Chondrocyte (in vitro differentiated cells): ENCODE data around the gene ATP6V1F. TPM values are rescaled to one million over a fixed set of nuclear protein-coding genes. Genes with fewer than 3 reads are reported as not detected.

ENCODE experiments used
- DNase-seq: peaks from one replicate; pipeline ENCODE4 v3.0.0; 2021; ENCODE audit warnings: mixed read lengths, low spot score
- H3K27ac Mint-ChIP-seq: one replicate; pipeline ENCODE4 v1.8.0; 2021; ENCODE audit warnings: mild to moderate bottlenecking, moderate library complexity, mixed read lengths; ENCODE audit not compliant: unreplicated experiment
- H3K27me3 Mint-ChIP-seq: 2 replicates; pipeline ENCODE4 v1.8.0; 2021; ENCODE audit warnings: low read depth, mixed read lengths
- H3K36me3 Mint-ChIP-seq: 2 replicates; pipeline ENCODE4 v1.8.0; 2021; ENCODE audit warnings: low read depth, mixed read lengths
- H3K4me1 Mint-ChIP-seq: 2 replicates; pipeline ENCODE4 v1.8.0; 2021; ENCODE audit warnings: low read depth, mild to moderate bottlenecking, mixed read lengths
- H3K4me3 Mint-ChIP-seq: one replicate; pipeline ENCODE4 v1.8.0; 2021; ENCODE audit warnings: mild to moderate bottlenecking, moderate library complexity, mixed read lengths; ENCODE audit not compliant: unreplicated experiment
- H3K9me3 Mint-ChIP-seq: 2 replicates; pipeline ENCODE4 v1.8.0; 2021; ENCODE audit warnings: low read depth, mixed read lengths
- total RNA-seq: library from RNA; stranded (reverse); gene quantifications from 3 replicates; pipeline ENCODE4 v1.2.1, GENCODE V29; 2021
- TF ChIP-seq, protein P1 (sequence below): fragments of 200-600 bp; sonication (generic); IDR thresholded peaks from 2 replicates; pipeline ENCODE4 v1.5.0; 2021; ENCODE audit warnings: antibody characterized with exemption, mild to moderate bottlenecking, moderate library complexity

ATP6V1F gene
- total RNA-seq, 1 donor from 2014 or later, result 154 TPM

DNA sequence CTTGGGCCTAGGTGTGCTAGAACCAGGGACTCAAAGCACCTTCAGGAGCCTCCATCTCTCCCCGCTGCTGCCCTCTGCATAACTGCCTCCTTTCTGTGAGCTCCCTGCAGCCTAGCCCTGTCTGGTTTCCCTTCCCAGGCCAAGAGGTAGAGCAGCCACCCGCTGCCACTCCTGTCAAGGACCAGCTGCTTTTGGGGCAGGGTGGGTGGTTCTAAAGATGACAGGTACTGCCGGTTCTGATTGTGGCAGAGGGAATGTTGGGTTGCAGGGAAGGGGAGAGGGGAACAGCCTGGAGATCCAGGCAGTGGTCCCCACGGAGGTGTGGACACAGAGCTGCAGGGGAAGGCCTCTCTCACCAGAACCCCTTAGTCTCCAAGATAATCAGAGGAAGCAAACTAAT, 36.1 kb upstream of the ATP6V1F start:
- no peaks in the 10 kb centered on the region for H3K9me3 Mint-ChIP-seq
- H3K4me3 Mint-ChIP-seq, result no peak overlapping the region
- peaks cover 38% of the 10 kb centered on the region for H3K4me1 Mint-ChIP-seq
- TF ChIP-seq, protein P1, sequence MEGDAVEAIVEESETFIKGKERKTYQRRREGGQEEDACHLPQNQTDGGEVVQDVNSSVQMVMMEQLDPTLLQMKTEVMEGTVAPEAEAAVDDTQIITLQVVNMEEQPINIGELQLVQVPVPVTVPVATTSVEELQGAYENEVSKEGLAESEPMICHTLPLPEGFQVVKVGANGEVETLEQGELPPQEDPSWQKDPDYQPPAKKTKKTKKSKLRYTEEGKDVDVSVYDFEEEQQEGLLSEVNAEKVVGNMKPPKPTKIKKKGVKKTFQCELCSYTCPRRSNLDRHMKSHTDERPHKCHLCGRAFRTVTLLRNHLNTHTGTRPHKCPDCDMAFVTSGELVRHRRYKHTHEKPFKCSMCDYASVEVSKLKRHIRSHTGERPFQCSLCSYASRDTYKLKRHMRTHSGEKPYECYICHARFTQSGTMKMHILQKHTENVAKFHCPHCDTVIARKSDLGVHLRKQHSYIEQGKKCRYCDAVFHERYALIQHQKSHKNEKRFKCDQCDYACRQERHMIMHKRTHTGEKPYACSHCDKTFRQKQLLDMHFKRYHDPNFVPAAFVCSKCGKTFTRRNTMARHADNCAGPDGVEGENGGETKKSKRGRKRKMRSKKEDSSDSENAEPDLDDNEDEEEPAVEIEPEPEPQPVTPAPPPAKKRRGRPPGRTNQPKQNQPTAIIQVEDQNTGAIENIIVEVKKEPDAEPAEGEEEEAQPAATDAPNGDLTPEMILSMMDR, result no peak
- no peaks in the 10 kb centered on the region for H3K36me3 Mint-ChIP-seq
- no peaks in the 10 kb centered on the region for H3K27me3 Mint-ChIP-seq
- H3K27ac Mint-ChIP-seq, result peak overlapping the region; percentile 98
- no peak for DNase-seq

DNA sequence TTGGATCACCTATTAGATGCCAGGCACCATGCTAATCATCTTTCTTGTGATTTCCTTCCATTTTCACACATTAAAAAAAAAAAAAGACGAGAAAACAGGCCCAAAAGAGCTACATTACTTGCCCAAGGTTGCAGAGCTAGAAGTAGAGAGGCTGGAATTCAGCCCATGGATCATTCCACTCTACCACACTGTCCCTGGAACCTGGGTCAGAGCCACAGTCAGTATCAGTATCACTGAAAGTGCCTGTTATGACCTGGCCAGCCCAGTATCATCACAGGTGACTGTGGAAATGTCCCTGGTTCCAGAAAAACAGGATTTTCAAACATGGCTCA, 35.8 kb upstream of the ATP6V1F start:
- H3K4me1 Mint-ChIP-seq, result peaks cover 42% of the 10 kb centered on the region
- peak overlapping the region; percentile 98 for H3K27ac Mint-ChIP-seq
- DNase-seq, result no peak

DNA sequence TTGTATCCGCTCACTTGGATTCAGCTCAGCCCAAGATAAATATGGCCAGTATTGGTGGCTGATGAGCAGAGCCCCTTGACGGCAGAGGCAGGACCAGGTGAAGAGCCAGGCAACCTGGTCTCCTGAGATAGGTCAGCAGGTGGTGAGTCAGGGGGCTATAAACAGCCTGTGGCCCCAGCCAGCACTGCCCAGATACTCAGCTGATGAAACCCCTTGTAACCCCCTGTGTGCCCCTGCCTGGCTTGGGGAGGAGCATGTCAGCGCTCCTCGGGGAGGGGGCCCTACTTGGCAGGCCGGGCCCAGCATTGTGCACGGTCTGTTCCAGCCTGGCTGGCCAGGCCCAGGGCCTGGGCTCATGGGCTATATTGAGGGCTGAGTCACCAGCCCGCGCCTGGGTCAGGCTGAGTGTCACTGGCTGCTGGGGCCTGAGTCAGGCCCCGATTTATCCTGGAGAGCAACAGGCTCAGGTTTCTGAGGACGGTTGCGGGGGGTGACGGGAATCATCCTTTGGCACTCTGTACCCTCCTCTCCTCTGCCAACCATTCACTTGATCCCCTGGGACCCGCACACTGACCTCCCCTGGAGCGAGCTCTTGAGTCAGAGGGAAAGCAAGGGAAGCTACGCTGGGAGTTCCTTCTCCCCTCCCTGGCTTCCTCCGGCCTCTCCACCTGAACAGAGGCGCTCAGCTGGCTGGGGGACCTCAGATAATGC, 35.3 kb upstream of the ATP6V1F start:
- DNase-seq, result peak; percentile 84

More for the DNA sequence above, 35.8 kb upstream of the ATP6V1F start:
- TF ChIP-seq, protein P1, result no peak
- no peaks in the 10 kb centered on the region for H3K27me3 Mint-ChIP-seq
- no peaks in the 10 kb centered on the region for H3K9me3 Mint-ChIP-seq
- H3K36me3 Mint-ChIP-seq, result no peaks in the 10 kb centered on the region
- no peak overlapping the region for H3K4me3 Mint-ChIP-seq

DNA sequence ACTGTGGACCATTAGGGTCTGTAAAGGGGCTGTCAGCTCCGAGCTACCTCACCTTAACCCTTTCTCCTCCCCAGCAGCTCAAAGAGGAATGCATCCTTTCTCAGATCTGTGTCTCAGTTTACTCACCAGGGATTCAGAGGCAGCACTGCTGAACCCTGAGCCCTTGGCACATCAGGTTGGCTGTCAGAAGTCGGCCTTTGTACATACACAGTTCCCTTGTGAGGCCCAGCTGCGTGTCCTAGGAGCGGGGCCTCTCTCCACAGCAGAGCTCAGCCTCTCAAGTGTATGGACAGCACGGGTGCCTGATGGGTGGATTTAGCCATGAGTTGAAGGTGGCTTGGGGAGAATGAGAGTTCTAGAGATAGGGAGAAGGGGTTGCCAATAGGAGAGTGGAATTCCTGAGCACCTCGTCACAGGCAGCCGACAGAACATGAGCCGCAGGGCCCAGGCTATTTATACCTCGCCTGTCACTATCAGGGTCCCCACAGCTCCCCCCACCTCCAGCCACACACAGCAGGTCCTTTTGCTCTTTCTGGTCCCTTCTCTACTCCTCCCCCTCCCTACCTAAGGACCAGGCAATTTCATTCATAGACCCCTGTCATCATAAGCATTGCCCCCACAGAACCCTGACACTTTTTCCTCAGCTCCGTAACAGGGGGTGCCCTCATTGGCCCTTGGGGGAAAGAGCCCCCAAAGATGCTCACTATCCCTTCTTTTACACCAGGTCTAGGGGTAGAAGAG, 34.5 kb upstream of the ATP6V1F start:
- H3K36me3 Mint-ChIP-seq, result no peaks in the 10 kb centered on the region
- no peaks in the 10 kb centered on the region for H3K9me3 Mint-ChIP-seq
- H3K27ac Mint-ChIP-seq, result peak overlapping the region; percentile 98
- peaks cover 52% of the 10 kb centered on the region for H3K4me1 Mint-ChIP-seq
- DNase-seq, result no peak
- TF ChIP-seq, protein P1, result no peak
- H3K4me3 Mint-ChIP-seq, result peak overlapping the region; percentile 15
- no peaks in the 10 kb centered on the region for H3K27me3 Mint-ChIP-seq

More for the DNA sequence above, 35.3 kb upstream of the ATP6V1F start:
- H3K9me3 Mint-ChIP-seq, result no peaks in the 10 kb centered on the region
- TF ChIP-seq, protein P1, result no peak
- no peaks in the 10 kb centered on the region for H3K36me3 Mint-ChIP-seq
- H3K27me3 Mint-ChIP-seq, result no peaks in the 10 kb centered on the region
- peak overlapping the region; percentile 15 for H3K4me3 Mint-ChIP-seq
- H3K4me1 Mint-ChIP-seq, result peaks cover 46% of the 10 kb centered on the region
- H3K27ac Mint-ChIP-seq, result peak overlapping the region; percentile 98

DNA sequence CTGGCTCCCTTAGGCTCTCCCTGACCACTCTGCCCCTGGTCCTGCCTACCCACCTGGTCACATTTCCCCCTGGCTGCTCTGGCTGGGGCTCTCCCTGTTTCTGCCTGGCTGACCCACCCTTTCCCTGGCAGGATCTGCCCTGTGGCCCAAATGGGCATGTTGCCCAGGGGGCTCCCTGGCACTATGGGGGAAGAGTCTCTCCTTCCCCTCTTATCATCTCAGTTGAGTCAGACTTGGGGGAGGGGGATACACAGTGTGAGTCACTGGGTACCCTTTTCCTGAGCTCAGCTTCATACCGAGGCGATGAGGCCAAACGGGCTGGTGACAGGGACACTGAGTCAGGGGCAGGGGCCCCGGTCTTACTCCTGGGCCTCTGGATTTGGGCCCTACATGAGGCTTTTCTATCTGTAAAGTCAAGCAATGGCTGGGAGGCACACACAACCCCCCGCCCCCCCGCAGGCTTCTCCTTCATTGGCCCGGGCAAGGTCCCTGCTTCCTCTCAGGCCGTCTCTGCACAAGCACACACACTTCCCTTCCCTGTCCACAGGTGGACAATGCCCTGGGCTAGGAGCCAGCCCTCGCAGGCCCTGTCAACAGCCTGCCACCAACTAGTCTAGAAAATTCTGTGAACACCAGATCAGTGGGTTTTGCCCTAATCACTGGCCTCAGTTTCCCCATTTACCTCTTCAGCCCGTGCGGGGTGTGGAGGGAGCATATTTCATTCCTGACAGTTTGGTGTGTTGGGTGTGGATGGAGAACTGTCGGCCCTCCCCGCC, 33.1 kb upstream of the ATP6V1F start:
- Mint-ChIP-seq H3K4me1 (peaks cover 67% of the 10 kb centered on the region), H3K27me3 (no peaks in the 10 kb centered on the region), H3K4me3 (peak overlapping the region; percentile 61), H3K9me3 (no peaks in the 10 kb centered on the region), H3K36me3 (no peaks in the 10 kb centered on the region), H3K27ac (peak overlapping the region; percentile 90)
- TF ChIP-seq, protein P1, result no peak
- DNase-seq, result no peak
